Loucy (cell line): ENCODE results near the gene LOXL4.

Source experiments
- CTCF ChIP-seq: fragments of 200-600 bp; sonication (generic); conservative IDR thresholded peaks from 2 replicates; pipeline ENCODE4 v1.5.1; 2014; ENCODE audit warnings: mild to moderate bottlenecking, antibody characterized with exemption, low read length
- EZH2phosphoT487 ChIP-seq: fragments of 200-600 bp; IDR thresholded peaks from 2 replicates; pipeline ENCODE4 v1.6.1; 2018; ENCODE audit warnings: antibody characterized with exemption, mild to moderate bottlenecking, moderate library complexity, borderline replicate concordance

DNA sequence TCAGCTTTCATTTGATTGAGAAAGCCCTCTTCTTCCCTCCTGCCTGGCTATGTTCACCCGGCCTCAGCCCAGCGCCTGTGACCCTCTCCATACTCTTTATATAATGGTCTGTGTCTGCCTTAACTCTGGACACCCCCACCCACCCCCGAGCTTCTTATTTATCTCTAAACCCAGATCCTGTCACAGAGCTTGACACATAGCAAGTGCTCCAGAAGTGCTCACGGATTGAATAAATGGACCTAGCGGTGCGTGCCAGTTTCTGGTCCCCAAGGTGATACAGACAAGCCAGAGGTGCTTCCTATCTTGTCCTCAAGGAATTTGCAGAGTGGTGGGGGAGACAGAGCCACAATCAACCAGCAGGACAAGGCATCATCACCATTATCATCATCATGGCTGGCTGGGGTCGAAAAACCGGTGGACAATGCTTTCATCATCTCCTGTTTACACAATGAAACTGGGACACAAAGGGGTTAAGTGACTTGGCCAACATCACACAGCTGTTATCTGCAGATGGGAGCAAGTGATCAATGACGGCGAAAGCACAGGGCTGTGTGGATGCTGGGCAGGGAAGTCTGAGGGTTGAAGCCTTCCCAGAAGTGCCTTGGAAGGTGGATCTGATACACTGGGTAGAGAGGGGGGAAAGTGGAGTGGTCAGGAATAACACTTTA lies 2.2 kb upstream of the LOXL4 start:
- TF ChIP-seq CTCF (no peak), EZH2phosphoT487 (no peak)
